ENCODE data around the gene LARP4B.

Gene LARP4B

DNA sequence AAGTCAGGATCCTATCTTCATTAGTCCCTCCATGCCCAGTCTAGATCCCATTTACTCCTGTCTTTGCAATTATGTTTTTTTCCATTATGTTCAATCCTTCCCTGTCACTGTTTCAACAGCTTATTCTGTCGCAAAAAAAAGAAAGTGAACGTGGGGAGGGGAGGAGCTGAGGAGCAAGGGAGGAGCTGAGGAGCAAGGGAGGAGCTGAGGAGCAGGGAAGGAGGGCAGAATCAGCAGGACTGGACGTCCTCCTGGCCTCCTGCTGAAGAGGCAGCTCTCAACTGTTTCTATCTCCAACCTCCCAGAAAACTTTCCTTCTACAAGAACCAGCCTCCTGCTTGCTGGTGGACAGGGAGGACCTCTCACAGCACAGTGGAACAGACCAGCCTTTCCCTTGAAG is 26.0 kb downstream of the LARP4B start:
- peak in 1 of 2 experiments; percentile 22 for DNase-seq (ENCODE audit: low spot score in 2 of 2)
- peaks cover 4% of the 10 kb centered on the region; the same call in 1 of the 2 replicates for H3K4me1 ChIP-seq
- H3K4me3 ChIP-seq = no peak overlapping the region
- in situ Hi-C loops (cut with MboI; ENCODE audit: low sequenced_read_pairs) = no loop called here
- no peaks in the 10 kb centered on the region for H3K27me3 ChIP-seq (ENCODE audit: low read depth)
- H3K9me3 ChIP-seq = no peaks in the 10 kb centered on the region
- H3K36me3 ChIP-seq (replicated peaks) = peaks cover 8% of the 10 kb centered on the region

DNA sequence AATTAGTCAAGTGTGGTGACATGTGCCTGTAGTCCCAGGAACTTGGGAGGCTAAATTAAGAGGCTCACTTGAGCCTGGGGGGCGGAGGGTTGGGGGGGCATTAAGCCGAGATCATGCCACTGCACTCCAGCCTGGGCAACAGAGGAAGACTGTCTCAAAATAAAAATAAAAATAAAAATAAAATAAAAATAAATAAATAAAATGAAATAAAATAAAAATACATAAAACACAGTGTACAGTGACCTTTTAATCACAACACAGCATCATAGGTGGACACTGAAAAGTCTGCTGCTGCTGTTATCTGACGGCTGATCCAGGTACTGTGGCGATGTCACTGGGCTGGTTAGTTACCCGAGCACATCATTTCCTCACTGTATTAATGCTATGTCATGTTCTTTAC is 27.1 kb downstream of the LARP4B start:
- Histone ChIP-seq H3K9me3 (no peaks in the 10 kb centered on the region), H3K27me3 (ENCODE audit: low read depth) (no peaks in the 10 kb centered on the region), H3K4me1 (0 out of 2 replicates have a peak, but pooled peaks cover 2% of the 10 kb centered on the region), H3K4me3 (no peak overlapping the region), H3K36me3 (replicated peaks) (peaks cover 8% of the 10 kb centered on the region)
- no peak for DNase-seq (ENCODE audit: low spot score in 2 of 2)
- in situ Hi-C loops (cut with MboI; ENCODE audit: low sequenced_read_pairs) = no loop called here

DNA sequence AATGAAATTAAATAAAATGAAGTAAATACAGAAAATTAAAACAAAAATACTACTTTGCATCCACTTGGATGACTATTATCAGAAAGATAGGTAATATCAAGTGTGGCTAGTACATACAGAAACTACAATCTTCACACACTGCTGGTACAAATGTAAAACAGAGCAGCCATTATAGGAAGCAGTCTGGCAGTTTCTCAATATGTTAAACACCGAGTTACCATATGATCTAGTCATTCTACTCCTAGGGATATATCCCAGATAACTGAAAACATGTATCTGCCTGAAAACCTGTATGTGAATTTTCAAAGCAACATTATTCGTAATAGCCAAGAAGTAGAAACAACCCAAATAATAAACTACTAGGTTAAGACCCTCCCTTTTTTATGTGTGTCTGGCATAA is 33.4 kb downstream of the LARP4B start:
- in situ Hi-C loops (cut with MboI; ENCODE audit: low sequenced_read_pairs) = no loop called here
- Histone ChIP-seq H3K9me3 (no peaks in the 10 kb centered on the region), H3K4me1 (no peaks in the 10 kb centered on the region), H3K27me3 (ENCODE audit: low read depth) (no peaks in the 10 kb centered on the region), H3K36me3 (replicated peaks) (no peaks in the 10 kb centered on the region), H3K4me3 (no peak overlapping the region)
- no peak for DNase-seq (ENCODE audit: low spot score in 2 of 2)

DNA sequence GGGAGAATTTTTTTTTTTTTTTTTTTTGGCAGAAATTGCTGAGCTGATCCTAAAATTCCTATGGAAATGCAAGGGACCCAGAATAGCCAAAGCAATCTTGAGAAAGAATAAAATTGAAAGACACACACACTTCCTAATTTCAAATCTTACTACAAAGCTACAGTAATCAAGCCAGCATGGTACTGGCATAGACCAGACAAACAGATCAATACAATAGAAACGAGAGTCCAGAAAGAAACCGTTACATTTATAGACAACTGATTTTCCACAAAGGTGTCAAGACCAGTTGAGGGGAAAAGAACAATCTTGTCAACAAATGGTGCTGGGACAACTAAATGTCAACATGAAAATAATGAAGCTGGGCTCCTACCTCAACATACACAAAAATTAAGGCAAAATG is 34.5 kb downstream of the LARP4B start:
- no peak for DNase-seq (ENCODE audit: low spot score in 2 of 2)

DNA sequence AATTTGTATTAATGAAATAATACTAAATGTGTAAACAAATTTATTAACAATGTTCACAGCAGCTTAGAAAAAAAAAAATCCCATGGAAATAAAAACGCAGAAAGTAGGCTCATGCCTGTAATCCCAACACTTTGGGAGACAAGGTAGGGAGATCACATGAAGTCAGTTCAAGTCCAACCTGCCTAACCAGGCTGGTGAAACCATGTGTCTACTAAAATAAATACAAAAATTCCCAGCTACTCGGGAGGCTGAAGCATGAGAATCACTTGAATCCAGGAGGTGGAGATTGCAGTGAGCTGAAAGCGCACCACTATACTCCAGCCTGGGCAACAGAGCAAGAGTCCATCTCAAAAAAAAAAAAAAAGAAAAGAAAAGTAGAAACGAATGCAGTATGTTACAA is 36.2 kb downstream of the LARP4B start:
- no peak for DNase-seq (ENCODE audit: low spot score in 2 of 2)
- H3K27me3 ChIP-seq (ENCODE audit: low read depth) = no peaks in the 10 kb centered on the region
- H3K9me3 ChIP-seq = no peaks in the 10 kb centered on the region
- no peaks in the 10 kb centered on the region for H3K4me1 ChIP-seq
- H3K36me3 ChIP-seq (replicated peaks) = no peaks in the 10 kb centered on the region; the same call in 1 of the 2 replicates
- H3K4me3 ChIP-seq = no peak overlapping the region
- in situ Hi-C loops (cut with MboI; ENCODE audit: low sequenced_read_pairs) = no loop called here

More for the DNA sequence above, 34.5 kb downstream of the LARP4B start:
- H3K9me3 ChIP-seq = no peaks in the 10 kb centered on the region
- no peaks in the 10 kb centered on the region; the same call in 1 of the 2 replicates for H3K36me3 ChIP-seq (replicated peaks)
- H3K4me3 ChIP-seq = no peak overlapping the region
- H3K4me1 ChIP-seq = no peaks in the 10 kb centered on the region
- H3K27me3 ChIP-seq (ENCODE audit: low read depth) = no peaks in the 10 kb centered on the region
- in situ Hi-C loops (cut with MboI; ENCODE audit: low sequenced_read_pairs) = no loop called here

DNA sequence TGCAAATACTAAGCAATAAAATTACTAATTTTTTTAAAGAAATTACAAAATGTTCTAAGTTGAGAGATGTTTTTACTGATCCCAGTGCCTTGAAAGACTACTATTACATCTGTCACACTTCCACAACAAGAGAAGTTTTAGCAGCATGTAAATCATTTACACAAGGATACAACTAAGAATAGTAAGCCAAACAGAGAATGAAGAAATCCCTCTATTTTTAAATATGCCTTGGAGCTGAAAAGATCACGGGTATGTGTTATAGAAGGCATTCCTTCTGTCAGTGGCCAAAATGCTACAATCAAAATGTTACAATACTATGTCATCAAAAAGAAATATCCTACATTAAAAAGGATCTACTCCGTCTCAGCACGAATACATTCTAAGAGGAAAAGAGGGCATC is 52.6 kb downstream of the LARP4B start:
- no peak for DNase-seq (ENCODE audit: low spot score in 2 of 2)
- H3K27me3 ChIP-seq (ENCODE audit: low read depth) = no peaks in the 10 kb centered on the region
- no peaks in the 10 kb centered on the region for H3K9me3 ChIP-seq
- peaks cover 65% of the 10 kb centered on the region for H3K36me3 ChIP-seq (replicated peaks)
- no peak overlapping the region for H3K4me3 ChIP-seq
- in situ Hi-C loops (cut with MboI; ENCODE audit: low sequenced_read_pairs) = no loop called here
- no peaks in the 10 kb centered on the region for H3K4me1 ChIP-seq

DNA sequence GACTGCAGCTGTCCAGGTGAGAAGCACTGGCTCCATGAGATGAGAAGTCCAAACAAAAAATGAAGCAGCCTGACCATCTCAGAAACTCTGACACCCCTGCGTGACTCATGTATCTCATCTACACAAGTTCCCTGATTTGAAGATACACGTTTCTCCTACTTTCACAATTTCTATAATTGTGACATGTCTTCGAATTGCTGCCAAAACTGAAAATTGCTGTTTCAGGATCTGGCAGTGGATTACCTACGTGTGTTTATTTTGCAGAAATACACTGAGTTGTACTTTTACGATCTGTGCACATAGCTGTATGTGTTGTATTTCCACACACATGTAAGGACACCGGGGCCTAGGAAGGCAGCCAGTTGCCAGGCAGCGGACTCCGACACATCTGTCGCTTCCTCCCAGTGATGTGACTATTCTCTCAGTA is 53.2 kb downstream of the LARP4B start:
- Histone ChIP-seq H3K4me1 (no peaks in the 10 kb centered on the region), H3K9me3 (no peaks in the 10 kb centered on the region), H3K27me3 (ENCODE audit: low read depth) (no peaks in the 10 kb centered on the region), H3K36me3 (replicated peaks) (peaks cover 62% of the 10 kb centered on the region), H3K4me3 (no peak overlapping the region)
- no peak for DNase-seq (ENCODE audit: low spot score in 2 of 2)
- in situ Hi-C loops (cut with MboI; ENCODE audit: low sequenced_read_pairs) = no loop called here

DNA sequence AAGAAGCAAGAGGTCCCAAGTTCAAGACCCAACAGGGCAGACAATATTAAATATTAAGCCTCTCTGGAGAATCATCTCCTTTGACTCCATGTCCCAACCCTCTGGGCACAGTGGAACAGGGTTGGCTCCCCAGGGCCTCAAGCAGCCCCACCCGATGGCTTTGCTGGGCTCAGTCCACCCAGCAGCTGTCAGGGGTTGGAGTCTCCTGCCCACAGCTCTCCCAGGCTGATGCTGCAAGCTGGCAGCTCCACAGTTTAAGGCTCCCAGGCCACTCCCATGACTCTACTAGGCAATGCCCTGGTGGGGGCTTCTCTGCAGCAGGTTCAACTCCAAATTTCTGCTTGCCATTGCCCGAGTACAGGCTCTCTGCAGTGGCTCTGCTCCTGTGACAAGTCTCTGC is 55.1 kb downstream of the LARP4B start:
- in situ Hi-C loops (cut with MboI; ENCODE audit: low sequenced_read_pairs) = no loop called here
- peaks cover 46% of the 10 kb centered on the region for H3K36me3 ChIP-seq (replicated peaks)
- H3K4me3 ChIP-seq = no peak overlapping the region
- no peaks in the 10 kb centered on the region for H3K27me3 ChIP-seq (ENCODE audit: low read depth)
- no peak for DNase-seq (ENCODE audit: low spot score in 2 of 2)
- no peaks in the 10 kb centered on the region for H3K9me3 ChIP-seq
- H3K4me1 ChIP-seq = no peaks in the 10 kb centered on the region

DNA sequence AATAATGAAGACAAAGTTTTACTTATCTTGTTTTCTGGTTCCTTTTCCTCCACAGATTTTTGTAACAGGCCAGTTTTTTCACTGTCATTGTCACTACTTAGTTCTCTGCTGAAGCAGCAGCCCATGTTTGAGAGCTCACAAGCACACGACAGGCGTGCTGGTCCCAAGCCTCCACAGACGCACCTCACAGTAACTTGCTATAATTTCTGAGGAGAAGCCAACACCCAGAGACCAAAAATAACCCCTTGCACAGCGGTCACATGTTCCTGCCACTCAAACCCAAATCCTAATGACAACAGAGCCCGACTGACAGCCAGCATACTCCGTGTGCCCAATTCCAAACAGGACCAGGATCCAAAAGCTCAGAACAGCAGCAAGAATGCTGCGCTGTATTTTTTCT is 58.5 kb downstream of the LARP4B start:
- DNase-seq (ENCODE audit: low spot score in 2 of 2) = no peak
- Histone ChIP-seq H3K9me3 (no peaks in the 10 kb centered on the region), H3K4me3 (no peak overlapping the region), H3K27me3 (ENCODE audit: low read depth) (no peaks in the 10 kb centered on the region), H3K36me3 (replicated peaks) (peaks cover 28% of the 10 kb centered on the region), H3K4me1 (no peaks in the 10 kb centered on the region)
- in situ Hi-C loops (cut with MboI; ENCODE audit: low sequenced_read_pairs) = no loop called here

DNA sequence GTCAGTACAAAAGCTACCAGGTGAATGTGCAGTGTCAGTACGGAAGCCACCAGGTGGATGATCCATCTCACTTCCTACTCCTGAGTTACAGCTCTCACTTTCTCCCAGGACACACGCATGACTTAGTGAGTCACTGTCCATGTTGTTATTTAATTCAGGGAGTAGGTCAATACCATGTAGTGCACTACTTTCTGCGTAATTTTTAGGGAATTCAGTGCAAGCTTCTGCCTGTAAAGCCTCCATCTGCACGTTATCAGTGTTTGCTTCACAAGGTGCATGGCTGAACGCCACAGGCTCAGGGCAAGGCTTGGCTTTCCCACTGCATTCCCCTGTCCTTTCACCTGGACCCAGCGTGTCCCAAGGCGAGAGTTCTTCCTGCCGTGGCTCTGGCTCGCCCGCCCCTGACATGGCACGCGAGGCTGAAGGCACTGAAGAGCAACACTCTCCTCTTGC is 59.5 kb downstream of the LARP4B start:
- in situ Hi-C loops (cut with MboI; ENCODE audit: low sequenced_read_pairs) = no loop called here
- Histone ChIP-seq H3K4me3 (no peak overlapping the region), H3K36me3 (replicated peaks) (peaks cover 22% of the 10 kb centered on the region), H3K27me3 (ENCODE audit: low read depth) (no peaks in the 10 kb centered on the region), H3K4me1 (no peaks in the 10 kb centered on the region), H3K9me3 (no peaks in the 10 kb centered on the region)
- no peak for DNase-seq (ENCODE audit: low spot score in 2 of 2)

DNA sequence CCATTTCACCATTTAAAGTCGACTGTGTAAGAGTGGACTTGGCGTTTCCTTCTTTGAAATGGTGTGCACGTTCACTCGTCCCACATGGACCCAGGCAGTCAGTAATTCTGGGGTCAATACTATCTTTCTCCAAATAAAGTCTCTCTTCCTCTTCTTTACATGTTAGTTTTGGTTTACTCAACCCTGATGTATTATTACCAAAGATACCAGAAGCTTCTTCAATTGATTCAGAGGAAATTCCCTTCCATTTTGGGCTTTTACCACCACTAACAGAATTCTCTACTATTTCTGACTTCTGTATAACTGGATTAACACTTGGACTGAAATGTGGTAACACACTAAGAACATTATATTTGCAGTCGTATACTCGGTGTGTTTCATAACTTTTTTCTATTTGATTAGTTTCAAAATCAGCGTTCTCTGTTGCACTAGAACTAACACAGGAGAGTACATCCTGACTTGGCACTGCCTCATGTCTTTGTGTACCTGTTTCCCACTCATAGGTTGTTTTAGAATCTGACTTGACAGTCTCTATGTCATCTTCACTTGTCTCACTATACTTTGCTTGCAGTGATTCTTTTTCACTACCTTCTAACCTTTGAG is 60.8 kb downstream of the LARP4B start:
- Histone ChIP-seq H3K4me3 (no peak overlapping the region), H3K4me1 (no peaks in the 10 kb centered on the region), H3K27me3 (ENCODE audit: low read depth) (no peaks in the 10 kb centered on the region), H3K9me3 (no peaks in the 10 kb centered on the region), H3K36me3 (replicated peaks) (peaks cover 19% of the 10 kb centered on the region)
- in situ Hi-C loops (cut with MboI; ENCODE audit: low sequenced_read_pairs) = no loop called here
- DNase-seq (ENCODE audit: low spot score in 2 of 2) = no peak

DNA sequence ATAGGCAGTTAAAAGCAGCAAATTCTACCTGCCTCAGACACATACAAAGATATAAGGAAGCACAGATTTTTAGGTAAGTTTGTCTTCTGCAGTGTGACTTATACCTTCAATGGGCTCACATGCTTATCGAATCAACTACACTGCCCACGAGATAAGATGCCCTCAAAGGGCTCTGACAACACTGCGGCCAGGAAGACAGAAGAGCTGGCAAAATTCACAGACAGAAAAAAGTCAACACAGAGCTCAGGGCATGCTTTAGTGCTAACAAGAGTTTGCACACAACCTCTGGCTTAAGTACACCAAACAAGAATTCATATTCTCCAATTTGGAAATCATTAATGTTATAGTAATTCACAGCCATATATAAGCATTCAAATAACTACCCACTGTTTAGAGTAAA is 62.3 kb downstream of the LARP4B start:
- H3K27me3 ChIP-seq (ENCODE audit: low read depth) = no peaks in the 10 kb centered on the region
- no peak overlapping the region for H3K4me3 ChIP-seq
- peaks cover 24% of the 10 kb centered on the region for H3K36me3 ChIP-seq (replicated peaks)
- in situ Hi-C loops (cut with MboI; ENCODE audit: low sequenced_read_pairs) = no loop called here
- H3K9me3 ChIP-seq = no peaks in the 10 kb centered on the region
- no peak for DNase-seq (ENCODE audit: low spot score in 2 of 2)
- H3K4me1 ChIP-seq = no peaks in the 10 kb centered on the region

DNA sequence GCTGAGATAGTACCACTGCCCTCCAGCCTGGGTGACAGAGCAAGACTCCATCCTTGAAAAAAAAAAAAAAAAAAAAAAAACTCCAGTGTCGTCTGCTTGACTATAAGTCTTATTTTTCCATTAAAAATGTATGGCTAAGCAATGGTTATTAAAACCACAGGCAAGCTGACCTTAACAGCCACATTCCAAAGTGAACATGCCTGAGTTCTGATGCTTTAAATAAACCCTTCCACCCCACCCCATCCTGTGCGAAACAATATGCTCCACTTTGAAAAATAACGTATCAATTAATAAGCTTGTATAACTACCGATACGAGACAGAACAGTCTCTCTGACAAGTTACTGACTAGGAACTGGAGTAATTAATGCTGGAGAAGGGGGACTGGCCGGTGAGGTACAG is 63.7 kb downstream of the LARP4B start:
- in situ Hi-C loops (cut with MboI; ENCODE audit: low sequenced_read_pairs) = no loop called here

DNA sequence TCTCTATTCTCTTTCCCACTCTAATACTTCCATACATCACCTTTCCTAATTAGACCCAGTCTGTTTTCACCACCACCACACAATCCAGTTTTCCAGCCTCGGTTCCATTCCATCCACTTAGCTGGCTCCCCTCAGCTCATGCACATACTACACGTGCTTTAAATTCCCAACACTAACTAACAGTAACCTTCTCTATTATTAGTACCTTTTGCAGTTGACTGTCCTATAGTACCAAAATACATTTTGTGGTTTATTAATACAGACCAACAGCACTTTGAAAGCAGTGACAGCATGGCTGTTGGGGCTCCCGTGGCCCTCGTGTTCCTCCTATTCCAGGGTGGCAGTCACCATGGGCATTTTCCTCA is 64.9 kb downstream of the LARP4B start:
- DNase-seq (ENCODE audit: low spot score in 2 of 2) = no peak
- in situ Hi-C loops (cut with MboI; ENCODE audit: low sequenced_read_pairs) = no loop called here
- Histone ChIP-seq H3K36me3 (replicated peaks) (peaks cover 40% of the 10 kb centered on the region), H3K27me3 (ENCODE audit: low read depth) (no peaks in the 10 kb centered on the region), H3K4me1 (no peaks in the 10 kb centered on the region), H3K4me3 (no peak overlapping the region), H3K9me3 (no peaks in the 10 kb centered on the region)

More for the DNA sequence above, 63.7 kb downstream of the LARP4B start:
- H3K36me3 ChIP-seq (replicated peaks) = peaks cover 34% of the 10 kb centered on the region
- no peaks in the 10 kb centered on the region for H3K4me1 ChIP-seq
- H3K9me3 ChIP-seq = no peaks in the 10 kb centered on the region
- no peak overlapping the region for H3K4me3 ChIP-seq
- DNase-seq (ENCODE audit: low spot score in 2 of 2) = no peak
- no peaks in the 10 kb centered on the region for H3K27me3 ChIP-seq (ENCODE audit: low read depth)
